Breast epithelium (tissue), 4 donors: Measurements from ENCODE around the gene IL22. TPM values are rescaled to one million over a fixed set of nuclear protein-coding genes. Genes with fewer than 3 reads are reported as not detected.

ENCODE experiments used
- DNase-seq, 2 donors: peaks; one replicate each; pipeline ENCODE4 v3.0.0-alpha.2; 2019; ENCODE audit warnings: low spot score in 2 of 2
- H3K27ac ChIP-seq, 2 donors: fragments of 200-600 bp; sonication (generic) in 1 of 2; one replicate each; pipeline ENCODE4 v1.5.1; 2016 to 2019; ENCODE audit warnings: mild to moderate bottlenecking in 1 of 2
- H3K27me3 ChIP-seq, 2 donors: fragments of 200-600 bp; sonication (generic) in 1 of 2; one replicate each; pipeline versions ENCODE4 v1.5.1 to v1.6.0; 2017 to 2019; ENCODE audit warnings: control low read depth in 1 of 2, mild to moderate bottlenecking in 1 of 2
- H3K36me3 ChIP-seq: fragments of 200-600 bp; one replicate; pipeline ENCODE4 v1.5.1; 2019
- H3K4me1 ChIP-seq, 2 donors: fragments of 200-600 bp; sonication (generic); one replicate each; pipeline ENCODE4 v1.5.1; 2016 to 2019; ENCODE audit warnings: control low read depth in 1 of 2
- H3K4me3 ChIP-seq, 3 donors: fragments of 200-600 bp; sonication (generic); 1 replicate in 2 of 3; 2 replicates in 1 of 3; pipeline ENCODE4 v1.5.1; 2016 to 2019; ENCODE audit warnings: mild to moderate bottlenecking in 3 of 3, moderate library complexity in 2 of 3
- H3K9me3 ChIP-seq, 2 donors: fragments of 200-600 bp; sonication (generic) in 1 of 2; one replicate each; pipeline ENCODE4 v1.5.1; 2016 to 2019; ENCODE audit warnings: control low read depth in 1 of 2
- CTCF ChIP-seq, 3 donors: fragments of 450-650 bp; IDR thresholded peaks; one replicate each; pipeline ENCODE4 v1.5.1; 2016 to 2017; ENCODE audit warnings: antibody characterized with exemption in 3 of 3, mild to moderate bottlenecking in 3 of 3, moderate library complexity in 3 of 3
- POLR2A ChIP-seq: fragments of 450-650 bp; IDR thresholded peaks from one replicate; pipeline ENCODE4 v1.6.1; 2016; ENCODE audit warnings: antibody characterized with exemption, mild to moderate bottlenecking, moderate library complexity
- POLR2AphosphoS5 ChIP-seq, 3 donors: sonication (generic); formaldehyde crosslinking; IDR thresholded peaks; one replicate each; pipeline ENCODE4 v1.6.1; 2017; ENCODE audit warnings: antibody characterized with exemption in 3 of 3
- intact Hi-C: fragments of 100-400 bp; cut with DNase I; formaldehyde crosslinking; loops from one replicate; pipeline ENCODE4 v1.15.1; 2023; ENCODE audit warnings: low total_unique reads
- total RNA-seq, 3 donors: library from RNA; depleted of rRNA; stranded (reverse); fragments of >200 nt; gene quantifications; one replicate each; pipeline ENCODE4 v1.1.0, GENCODE V29; 2016

The IL22 gene
- total RNA-seq, 3 donors from 2014 or later: not detected

GRCh38 chr12:68239309-68239982, 14.0 kb downstream of the IL22 start:
- Histone ChIP-seq H3K9me3 (no peaks in the 10 kb centered on the region), H3K36me3 (no peaks in the 10 kb centered on the region), H3K27me3 (no peaks in the 10 kb centered on the region), H3K4me1 (no peaks in the 10 kb centered on the region), H3K27ac (peak overlapping the region in 1 of 2 donors; percentile 21), H3K4me3 (no peak overlapping the region)
- TF ChIP-seq CTCF (IDR thresholded peaks at IDR 0.05) (no peak), POLR2AphosphoS5 (IDR thresholded peaks at IDR 0.05) (no peak), POLR2A (no peak)
- intact Hi-C loops: no loop called here
- no peak for DNase-seq

- no peak overlapping the region for H3K27ac ChIP-seq
- no peak for TF ChIP-seq POLR2A
- no peak for TF ChIP-seq CTCF (IDR thresholded peaks at IDR 0.05)
- TF ChIP-seq POLR2AphosphoS5 (IDR thresholded peaks at IDR 0.05): no peak
- intact Hi-C loops: no loop called here
These were observed 15.8 kb downstream of the IL22 start for GRCh38 chr12:68237619-68238018.

GRCh38 chr12:68237078-68237477, 16.3 kb downstream of the IL22 start:
- intact Hi-C loops: no loop called here
- Histone ChIP-seq H3K4me1 (no peaks in the 10 kb centered on the region), H3K27ac (peak overlapping the region; percentile 1 to 13), H3K36me3 (no peaks in the 10 kb centered on the region), H3K4me3 (peak overlapping the region; percentile 34 to 50 (median 43)), H3K27me3 (no peaks in the 10 kb centered on the region), H3K9me3 (no peaks in the 10 kb centered on the region)
- TF ChIP-seq POLR2AphosphoS5 (IDR thresholded peaks at IDR 0.05): no peak
- no peak for TF ChIP-seq POLR2A
- TF ChIP-seq CTCF (IDR thresholded peaks at IDR 0.05): no peak
- no peak for DNase-seq

More at GRCh38 chr12:68237619-68238018, 15.8 kb downstream of the IL22 start:
- Histone ChIP-seq H3K4me1 (no peaks in the 10 kb centered on the region), H3K27me3 (no peaks in the 10 kb centered on the region), H3K4me3 (no peak overlapping the region), H3K36me3 (no peaks in the 10 kb centered on the region), H3K9me3 (no peaks in the 10 kb centered on the region)
- no peak for DNase-seq

GRCh38 chr12:68236421-68237059, 16.9 kb downstream of the IL22 start:
- TF ChIP-seq CTCF (IDR thresholded peaks at IDR 0.05) (peak in 1 of 3 donors; percentile 10), POLR2A (no peak)
- Histone ChIP-seq H3K27me3 (no peaks in the 10 kb centered on the region), H3K27ac (peak overlapping the region; percentile 1 to 13)

GRCh38 chr12:68235576-68235975, 17.8 kb downstream of the IL22 start:
- H3K36me3 ChIP-seq: no peaks in the 10 kb centered on the region
- no peaks in the 10 kb centered on the region for H3K9me3 ChIP-seq
- TF ChIP-seq POLR2AphosphoS5 (IDR thresholded peaks at IDR 0.05): no peak
- no peak for TF ChIP-seq CTCF (IDR thresholded peaks at IDR 0.05)
- TF ChIP-seq POLR2A: no peak
- no peak for DNase-seq
- H3K27ac ChIP-seq: no peak overlapping the region
- H3K4me1 ChIP-seq: no peaks in the 10 kb centered on the region
- intact Hi-C loops: no loop called here
- no peak overlapping the region for H3K4me3 ChIP-seq
- H3K27me3 ChIP-seq: no peaks in the 10 kb centered on the region

More at GRCh38 chr12:68236421-68237059, 16.9 kb downstream of the IL22 start:
- H3K36me3 ChIP-seq: no peaks in the 10 kb centered on the region
- no peak for DNase-seq
- intact Hi-C loops: no loop called here
- no peaks in the 10 kb centered on the region for H3K4me1 ChIP-seq
- peak overlapping the region; percentile 34 to 50 (median 43) for H3K4me3 ChIP-seq
- no peaks in the 10 kb centered on the region for H3K9me3 ChIP-seq
